HFFc6 (cell line): ENCODE measurements around the gene EEF1AKMT3. TPM values are rescaled to one million over a fixed set of nuclear protein-coding genes. Genes with fewer than 3 reads are reported as not detected.

ENCODE experiments used
- DNase-seq: peaks from one replicate; pipeline ENCODE4 v3.0.0-alpha.2; 2018
- H3K27ac Mint-ChIP-seq: 2 replicates; pipeline ENCODE4 v1.8.0; 2020; ENCODE audit warnings: mild to moderate bottlenecking, mixed read lengths
- H3K27me3 Mint-ChIP-seq: 2 replicates; pipeline ENCODE4 v1.8.0; 2021; ENCODE audit warnings: mild to moderate bottlenecking, moderate library complexity, mixed read lengths; ENCODE audit not compliant: insufficient read depth
- H3K36me3 Mint-ChIP-seq: 2 replicates; pipeline ENCODE4 v1.8.0; 2021; ENCODE audit warnings: low read depth, mixed read lengths
- H3K4me1 Mint-ChIP-seq: 2 replicates; pipeline ENCODE4 v1.8.0; 2020; ENCODE audit warnings: low read depth, mixed read lengths
- H3K4me3 Mint-ChIP-seq: 2 replicates; pipeline ENCODE4 v1.8.0; 2020; ENCODE audit warnings: mild to moderate bottlenecking, moderate library complexity, mixed read lengths
- H3K9me3 Mint-ChIP-seq: 2 replicates; pipeline ENCODE4 v1.8.0; 2020; ENCODE audit warnings: mild to moderate bottlenecking, mixed read lengths
- total RNA-seq, 6 experiments: library from RNA; stranded (reverse); fragmentation: NEBNext Ultra II Directional; extraction: Animal tissue kit (Norgen Biotek cat#: 25700); gene quantifications; 2 replicates in 1 of 6; 3 replicates in 5 of 6; pipeline ENCODE4 v1.2.3, GENCODE V29; 2021
- TF ChIP-seq, protein P1 (sequence below): fragments of 200-600 bp; sonication (generic); IDR thresholded peaks from 2 replicates; pipeline ENCODE4 v1.5.0; 2021; ENCODE audit warnings: antibody characterized with exemption, mild to moderate bottlenecking

Gene EEF1AKMT3
- total RNA-seq, 6 experiments from 2014 or later: 6.3 to 9.0 (median 7.8) TPM

GRCh38 chr12:57779736-57780135, 7.3 kb downstream of the EEF1AKMT3 start:
- Mint-ChIP-seq H3K36me3 (peaks cover 26% of the 10 kb centered on the region), H3K27me3 (peaks cover 2% of the 10 kb centered on the region; the same call in 1 of the 2 replicates), H3K9me3 (no peaks in the 10 kb centered on the region), H3K4me3 (no peak overlapping the region), H3K27ac (peak overlapping the region; percentile 17; the same call in 1 of the 2 replicates), H3K4me1 (peaks cover 22% of the 10 kb centered on the region)
- TF ChIP-seq, protein P1, sequence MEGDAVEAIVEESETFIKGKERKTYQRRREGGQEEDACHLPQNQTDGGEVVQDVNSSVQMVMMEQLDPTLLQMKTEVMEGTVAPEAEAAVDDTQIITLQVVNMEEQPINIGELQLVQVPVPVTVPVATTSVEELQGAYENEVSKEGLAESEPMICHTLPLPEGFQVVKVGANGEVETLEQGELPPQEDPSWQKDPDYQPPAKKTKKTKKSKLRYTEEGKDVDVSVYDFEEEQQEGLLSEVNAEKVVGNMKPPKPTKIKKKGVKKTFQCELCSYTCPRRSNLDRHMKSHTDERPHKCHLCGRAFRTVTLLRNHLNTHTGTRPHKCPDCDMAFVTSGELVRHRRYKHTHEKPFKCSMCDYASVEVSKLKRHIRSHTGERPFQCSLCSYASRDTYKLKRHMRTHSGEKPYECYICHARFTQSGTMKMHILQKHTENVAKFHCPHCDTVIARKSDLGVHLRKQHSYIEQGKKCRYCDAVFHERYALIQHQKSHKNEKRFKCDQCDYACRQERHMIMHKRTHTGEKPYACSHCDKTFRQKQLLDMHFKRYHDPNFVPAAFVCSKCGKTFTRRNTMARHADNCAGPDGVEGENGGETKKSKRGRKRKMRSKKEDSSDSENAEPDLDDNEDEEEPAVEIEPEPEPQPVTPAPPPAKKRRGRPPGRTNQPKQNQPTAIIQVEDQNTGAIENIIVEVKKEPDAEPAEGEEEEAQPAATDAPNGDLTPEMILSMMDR: no peak
- peak; percentile 20 for DNase-seq

- TF ChIP-seq, protein P1: no peak
- H3K4me3 Mint-ChIP-seq: no peak overlapping the region
- peaks cover 2% of the 10 kb centered on the region; the same call in 1 of the 2 replicates for H3K27me3 Mint-ChIP-seq
- H3K4me1 Mint-ChIP-seq: peaks cover 22% of the 10 kb centered on the region
- no peak for DNase-seq
- peaks cover 26% of the 10 kb centered on the region for H3K36me3 Mint-ChIP-seq
- no peak overlapping the region; the same call in 1 of the 2 replicates for H3K27ac Mint-ChIP-seq
- H3K9me3 Mint-ChIP-seq: no peaks in the 10 kb centered on the region
These were observed 8.0 kb downstream of the EEF1AKMT3 start for GRCh38 chr12:57780284-57780897.

GRCh38 chr12:57781244-57781643, 8.8 kb downstream of the EEF1AKMT3 start:
- peaks cover 22% of the 10 kb centered on the region for H3K4me1 Mint-ChIP-seq
- DNase-seq: no peak
- H3K27ac Mint-ChIP-seq: no peak overlapping the region
- H3K9me3 Mint-ChIP-seq: no peaks in the 10 kb centered on the region
- TF ChIP-seq, protein P1: no peak
- H3K4me3 Mint-ChIP-seq: no peak overlapping the region
- H3K27me3 Mint-ChIP-seq: peaks cover 2% of the 10 kb centered on the region; the same call in 1 of the 2 replicates
- H3K36me3 Mint-ChIP-seq: peaks cover 18% of the 10 kb centered on the region

- Mint-ChIP-seq H3K27ac (no peak overlapping the region), H3K4me3 (no peak overlapping the region), H3K9me3 (no peaks in the 10 kb centered on the region), H3K36me3 (peaks cover 21% of the 10 kb centered on the region), H3K27me3 (peaks cover 2% of the 10 kb centered on the region; the same call in 1 of the 2 replicates), H3K4me1 (peaks cover 22% of the 10 kb centered on the region)
- TF ChIP-seq, protein P1: no peak
- no peak for DNase-seq
These were observed 9.4 kb downstream of the EEF1AKMT3 start for GRCh38 chr12:57781801-57782200.

DNA sequence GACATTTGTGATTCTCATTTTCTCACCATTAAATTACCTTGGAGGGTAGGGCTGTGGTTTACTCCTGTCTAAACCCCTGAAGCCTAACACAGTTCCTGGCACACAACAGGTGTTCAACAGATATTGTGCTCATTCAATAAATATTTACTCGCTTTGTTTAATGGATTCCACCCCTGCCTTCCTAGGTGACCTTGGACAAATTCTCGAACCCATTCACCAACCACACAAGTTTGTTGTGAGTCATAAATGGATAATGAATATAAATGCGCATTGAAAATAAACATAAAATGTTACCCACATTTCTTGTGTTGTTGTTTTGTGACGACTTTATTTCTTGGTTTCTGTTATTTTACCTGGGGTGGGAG, 9.8 kb downstream of the EEF1AKMT3 start:
- peaks cover 23% of the 10 kb centered on the region for H3K36me3 Mint-ChIP-seq
- H3K27ac Mint-ChIP-seq: no peak overlapping the region
- no peak for DNase-seq
- TF ChIP-seq, protein P1: no peak
- peaks cover 22% of the 10 kb centered on the region for H3K4me1 Mint-ChIP-seq
- H3K4me3 Mint-ChIP-seq: peak overlapping the region; percentile 97
- no peaks in the 10 kb centered on the region for H3K9me3 Mint-ChIP-seq
- H3K27me3 Mint-ChIP-seq: peaks cover 2% of the 10 kb centered on the region; the same call in 1 of the 2 replicates
